Activated CD8-positive, alpha-beta T cell treated with anti-CD3 and anti-CD28 coated beads for 36 hours (primary cell): ENCODE data around the gene AHNAK2. TPM values are rescaled to one million over a fixed set of nuclear protein-coding genes. Genes with fewer than 3 reads are reported as not detected.

ENCODE experiments used
- ATAC-seq: fragments of 200-7000 bp; cut with Tn5 transposase; one replicate; pipeline ENCODE4 v1.10.0; 2021; ENCODE audit warnings: mild to moderate bottlenecking, moderate library complexity
- CTCF ChIA-PET: fragments of 350-600 bp; sonication (Branson Sonifier 250); formaldehyde crosslinking; loops from one replicate; lab custom pipeline; 2021; ENCODE audit warnings: antibody characterized with exemption; lab: Charles Lee
- POLR2A ChIA-PET: fragments of 350-600 bp; sonication (Branson Sonifier 250); formaldehyde crosslinking; loops from one replicate; lab custom pipeline; 2021; ENCODE audit warnings: antibody characterized with exemption; lab: Charles Lee
- DNase-seq: peaks from one replicate; pipeline ENCODE4 v3.0.0-alpha.2; 2020
- H3K27ac Mint-ChIP-seq: one replicate; pipeline ENCODE4 v1.8.0; 2021; ENCODE audit warnings: mild to moderate bottlenecking, mixed read lengths
- H3K27me3 Mint-ChIP-seq: one replicate; pipeline ENCODE4 v1.8.0; 2021; ENCODE audit warnings: mixed read lengths
- H3K36me3 Mint-ChIP-seq: one replicate; pipeline ENCODE4 v1.8.0; 2021; ENCODE audit warnings: low read depth, mixed read lengths
- H3K4me1 Mint-ChIP-seq: one replicate; pipeline ENCODE4 v1.8.0; 2021; ENCODE audit warnings: low read depth, mixed read lengths
- H3K4me3 Mint-ChIP-seq: one replicate; pipeline ENCODE4 v1.8.0; 2021; ENCODE audit warnings: mild to moderate bottlenecking, moderate library complexity, mixed read lengths
- H3K9me3 Mint-ChIP-seq: one replicate; pipeline ENCODE4 v1.8.0; 2021; ENCODE audit warnings: mixed read lengths
- CTCF ChIP-seq: fragments of 200-600 bp; IDR thresholded peaks from one replicate; pipeline ENCODE4 v1.8.0; 2022; ENCODE audit warnings: antibody characterized with exemption, mild to moderate bottlenecking
- intact Hi-C: fragments of 100-400 bp; cut with micrococcal nuclease; formaldehyde crosslinking; loops from one replicate; pipeline ENCODE4 v1.10.0; 2022
- total RNA-seq, 2 experiments: library from RNA; stranded (reverse); gene quantifications; one replicate each; pipeline ENCODE4 v1.2.3, GENCODE V29; 2021

AHNAK2 gene
- total RNA-seq, 2 experiments from 2014 or later: 0.02 TPM; not detected in 1

DNA sequence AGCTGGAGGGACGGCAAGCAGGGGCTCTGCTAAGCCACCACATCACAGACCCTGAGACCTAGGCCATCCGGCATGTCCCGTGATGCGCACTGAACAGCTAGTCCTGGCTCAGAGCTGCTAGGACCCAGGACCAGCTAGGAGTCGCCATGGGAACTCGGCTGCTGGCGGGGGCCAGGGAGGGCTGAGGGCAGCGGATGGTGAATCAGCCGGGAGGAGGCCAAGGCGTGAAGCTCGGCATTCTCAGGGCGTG, 5.1 kb downstream of the AHNAK2 start:
- Mint-ChIP-seq H3K36me3 (no peaks in the 10 kb centered on the region), H3K27ac (no peak overlapping the region), H3K9me3 (no peaks in the 10 kb centered on the region), H3K4me3 (no peak overlapping the region), H3K27me3 (peaks cover 22% of the 10 kb centered on the region), H3K4me1 (peaks cover 11% of the 10 kb centered on the region)
- DNase-seq: no peak
- TF ChIP-seq CTCF: no peak
- POLR2A ChIA-PET: interaction anchor here (1.1 to 1.4 kb wide), 2 partner anchors 73 to 75 kb away, joined by 3 to 4 read pairs; no protein-coding TSS in a partner anchor
- CTCF ChIA-PET: interaction anchor here (1.1 to 4.7 kb wide), 5 partner anchors 12 to 114 kb away, joined by 3 to 87 read pairs (median 3); no protein-coding TSS in a partner anchor
- intact Hi-C loops: no loop called here
- ATAC-seq: no peak

DNA sequence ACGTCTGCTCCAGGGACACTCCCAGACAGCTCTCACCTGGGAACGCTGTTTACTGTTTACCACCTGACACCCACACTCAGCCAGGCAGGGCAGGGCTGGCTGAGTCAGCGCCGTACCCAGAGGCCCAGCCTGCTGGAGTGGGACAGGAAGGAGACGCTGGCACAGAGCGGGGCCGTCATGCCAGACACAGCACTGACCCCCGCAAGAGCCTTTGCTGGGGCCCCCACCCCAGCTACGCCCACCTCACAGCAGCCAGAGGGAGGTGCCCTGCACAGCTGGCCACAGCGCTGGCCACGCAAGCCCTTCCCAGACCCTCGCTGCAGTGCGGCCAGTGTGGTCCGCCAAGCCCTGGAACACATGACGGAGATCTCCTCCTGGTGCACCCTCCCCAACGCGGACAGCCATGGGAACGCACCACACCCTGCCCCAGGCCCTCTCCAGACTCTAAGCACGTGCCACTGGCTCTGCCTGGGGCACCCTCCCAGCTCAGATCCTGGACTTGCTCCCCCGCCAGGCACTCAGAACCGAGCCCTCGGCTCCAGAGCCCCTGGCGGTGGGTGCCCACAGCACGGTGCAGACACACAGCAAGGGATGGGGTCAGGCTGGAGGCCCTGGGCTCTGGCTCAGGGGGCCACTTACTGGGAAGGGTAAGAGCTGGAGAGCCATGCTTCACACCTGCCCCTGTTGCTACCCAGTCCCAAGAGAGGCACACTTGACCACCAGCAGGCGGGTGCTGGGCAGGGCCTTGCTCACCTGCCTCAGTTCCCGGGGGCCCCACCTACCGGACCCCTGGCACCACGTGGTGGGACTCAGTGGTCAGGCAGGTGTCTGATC, 5.7 kb downstream of the AHNAK2 start:
- intact Hi-C loops: no loop called here
- ATAC-seq (no peak), DNase-seq (no peak)
- no peak for TF ChIP-seq CTCF
- Mint-ChIP-seq H3K9me3 (no peaks in the 10 kb centered on the region), H3K36me3 (no peaks in the 10 kb centered on the region), H3K4me1 (peaks cover 8% of the 10 kb centered on the region), H3K27me3 (peaks cover 23% of the 10 kb centered on the region), H3K4me3 (no peak overlapping the region), H3K27ac (no peak overlapping the region)
- CTCF ChIA-PET: interaction anchor here (1.1 to 4.7 kb wide), 3 partner anchors 15 to 81 kb away, joined by 3 to 87 read pairs (median 3); no protein-coding TSS in a partner anchor
- POLR2A ChIA-PET: interaction anchor here (0.8 to 1.4 kb wide), 2 partner anchors 12 to 73 kb away, joined by 4 read pairs; no protein-coding TSS in a partner anchor

- DNase-seq (no peak), ATAC-seq (no peak)
- Mint-ChIP-seq H3K4me1 (peaks cover 5% of the 10 kb centered on the region), H3K36me3 (no peaks in the 10 kb centered on the region), H3K4me3 (no peak overlapping the region), H3K9me3 (no peaks in the 10 kb centered on the region), H3K27me3 (peaks cover 17% of the 10 kb centered on the region), H3K27ac (no peak overlapping the region)
- intact Hi-C loops: no loop called here
- CTCF ChIA-PET: no interaction called here
- no peak for TF ChIP-seq CTCF
- POLR2A ChIA-PET: interaction anchor here (0.8 kb wide), 1 partner anchor 13 kb away, joined by 4 read pairs; no protein-coding TSS in a partner anchor
Observed at GRCh38 chr14:104971447-104972240, 6.5 kb downstream of the AHNAK2 start.

DNA sequence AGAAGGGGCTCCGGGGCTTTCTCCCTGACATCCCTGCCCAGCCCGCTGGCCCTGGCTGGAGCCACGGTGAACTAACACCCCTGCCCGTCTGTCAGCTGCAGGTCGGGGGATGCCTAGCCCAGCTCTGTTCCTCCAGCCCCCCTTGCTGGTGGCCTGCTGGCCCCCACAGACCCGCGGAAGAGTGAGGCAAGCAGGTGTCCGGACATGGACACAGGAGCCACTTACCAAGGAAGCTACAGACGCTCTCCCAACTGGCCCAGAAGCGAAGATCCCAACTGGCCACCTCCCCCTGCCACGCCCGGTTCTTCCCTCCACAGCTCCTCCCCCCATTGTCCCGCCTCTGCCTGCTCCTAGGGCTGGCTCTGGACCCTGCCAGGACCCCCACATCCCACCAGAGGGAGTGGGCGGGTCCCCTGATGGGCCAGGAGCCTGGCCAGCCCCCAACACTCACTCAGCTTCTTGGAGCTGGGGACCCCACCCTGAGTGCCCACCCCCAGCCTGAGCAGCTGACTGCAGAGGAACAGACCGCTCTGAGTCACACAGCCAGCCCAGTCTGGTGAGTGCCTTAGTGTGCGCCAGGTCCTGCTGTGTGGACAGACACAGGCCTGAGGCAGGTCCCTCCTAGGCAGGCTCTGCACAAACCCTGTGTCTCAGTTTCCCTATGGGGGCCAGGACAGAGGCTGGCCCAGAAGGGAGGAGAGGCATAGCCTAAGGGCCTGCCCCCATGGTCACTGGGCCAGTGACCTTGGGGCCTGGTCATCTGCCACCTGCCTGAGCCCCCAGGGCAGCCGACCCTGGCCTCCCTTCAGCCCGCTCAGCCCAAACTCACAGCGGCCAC, 7.7 kb downstream of the AHNAK2 start:
- no peak overlapping the region for H3K4me3 Mint-ChIP-seq

More for the DNA sequence above, 7.7 kb downstream of the AHNAK2 start:
- intact Hi-C loops: no loop called here
- TF ChIP-seq CTCF: no peak
- Mint-ChIP-seq H3K27me3 (peaks cover 11% of the 10 kb centered on the region), H3K36me3 (no peaks in the 10 kb centered on the region), H3K9me3 (no peaks in the 10 kb centered on the region), H3K27ac (no peak overlapping the region), H3K4me1 (no peaks in the 10 kb centered on the region)
- ChIA-PET POLR2A (no interaction called here), CTCF (interaction anchor here (1.9 kb wide), 1 partner anchor 76 kb away, joined by 5 read pairs; no protein-coding TSS in a partner anchor)
- ATAC-seq (no peak), DNase-seq (no peak)
